Natural killer cell (primary cell): ENCODE measurements around the gene IL22. TPM values are rescaled to one million over a fixed set of nuclear protein-coding genes. Genes with fewer than 3 reads are reported as not detected.

ENCODE experiments used
- ATAC-seq, 3 donors: fragments of 150-1000 bp in 2 of 3; fragments of 200-7000 bp in 1 of 3; cut with Tn5 transposase; 1 replicate in 1 of 3; 2 replicates in 2 of 3; pipeline ENCODE4 v1.10.0; 2021; ENCODE audit warnings: mild to moderate bottlenecking in 2 of 3, moderate library complexity in 2 of 3
- DNase-seq, 2 donors: peaks; one replicate each; pipeline versions ENCODE4 v3.0.0 to v3.0.0-alpha.2; 2013 to 2021; ENCODE audit warnings: mixed read lengths in 1 of 2
- H3K27ac ChIP-seq: one replicate; pipeline ENCODE4 v1.5.1; 2013; ENCODE audit warnings: mild to moderate bottlenecking, low read length
- H3K27me3 ChIP-seq: one replicate; pipeline ENCODE4 v1.6.1; 2013; ENCODE audit warnings: low read length; ENCODE audit not compliant: control insufficient read depth, insufficient read depth
- H3K36me3 ChIP-seq: one replicate; pipeline ENCODE4 v1.6.1; 2013; ENCODE audit warnings: low read length; ENCODE audit not compliant: control insufficient read depth, insufficient read depth
- H3K4me1 ChIP-seq: one replicate; pipeline ENCODE4 v1.6.1; 2013; ENCODE audit warnings: low read length; ENCODE audit not compliant: control insufficient read depth, insufficient read depth
- H3K4me3 ChIP-seq: one replicate; pipeline ENCODE4 v1.5.1; 2013; ENCODE audit warnings: low read length
- H3K9me3 ChIP-seq: one replicate; pipeline ENCODE4 v1.6.1; 2013; ENCODE audit warnings: low read length; ENCODE audit not compliant: control insufficient read depth, insufficient read depth
- H3K27ac Mint-ChIP-seq, 2 donors: one replicate each; pipeline ENCODE4 v1.8.0; 2022; ENCODE audit warnings: mild to moderate bottlenecking in 2 of 2, mixed read lengths in 2 of 2, moderate library complexity in 1 of 2
- H3K27me3 Mint-ChIP-seq, 2 donors: one replicate each; pipeline ENCODE4 v1.8.0; 2022; ENCODE audit warnings: low read depth in 2 of 2, mixed read lengths in 2 of 2
- H3K36me3 Mint-ChIP-seq: one replicate; pipeline ENCODE4 v1.8.0; 2022; ENCODE audit warnings: mixed read lengths
- H3K4me1 Mint-ChIP-seq, 2 donors: one replicate each; pipeline ENCODE4 v1.8.0; 2022; ENCODE audit warnings: mixed read lengths in 2 of 2
- H3K4me3 Mint-ChIP-seq: one replicate; pipeline ENCODE4 v1.8.0; 2022; ENCODE audit warnings: mild to moderate bottlenecking, moderate library complexity, mixed read lengths
- H3K9me3 Mint-ChIP-seq, 2 donors: one replicate each; pipeline ENCODE4 v1.8.0; 2022; ENCODE audit warnings: mixed read lengths in 2 of 2
- WGBS: methylation state at CpG from one replicate; pipeline ENCODE4 v1.1.7; 2013; ENCODE audit warnings: missing lambda C conversion rate; ENCODE audit not compliant: insufficient coverage; 5-methylcytosine and 5-hydroxymethylcytosine counted together
- intact Hi-C: fragments of 100-400 bp; cut with micrococcal nuclease; formaldehyde crosslinking; loops from one replicate; pipeline ENCODE4 v1.14.2; 2022
- total RNA-seq, 4 donors: library from RNA; stranded (reverse); fragments of 120-200 nt in 1 of 4; gene quantifications; one replicate each; pipeline versions ENCODE4 v1.2.3 to v1.2.4, GENCODE V29; 2013 to 2022
- TF ChIP-seq, protein P1 (sequence below): fragments of 200-600 bp; IDR thresholded peaks from one replicate; pipeline ENCODE4 v1.8.0; 2022; ENCODE audit warnings: antibody characterized with exemption

IL22 gene, protein sequence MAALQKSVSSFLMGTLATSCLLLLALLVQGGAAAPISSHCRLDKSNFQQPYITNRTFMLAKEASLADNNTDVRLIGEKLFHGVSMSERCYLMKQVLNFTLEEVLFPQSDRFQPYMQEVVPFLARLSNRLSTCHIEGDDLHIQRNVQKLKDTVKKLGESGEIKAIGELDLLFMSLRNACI
- total RNA-seq: not detected
- not detected for total RNA-seq (2013)

DNA sequence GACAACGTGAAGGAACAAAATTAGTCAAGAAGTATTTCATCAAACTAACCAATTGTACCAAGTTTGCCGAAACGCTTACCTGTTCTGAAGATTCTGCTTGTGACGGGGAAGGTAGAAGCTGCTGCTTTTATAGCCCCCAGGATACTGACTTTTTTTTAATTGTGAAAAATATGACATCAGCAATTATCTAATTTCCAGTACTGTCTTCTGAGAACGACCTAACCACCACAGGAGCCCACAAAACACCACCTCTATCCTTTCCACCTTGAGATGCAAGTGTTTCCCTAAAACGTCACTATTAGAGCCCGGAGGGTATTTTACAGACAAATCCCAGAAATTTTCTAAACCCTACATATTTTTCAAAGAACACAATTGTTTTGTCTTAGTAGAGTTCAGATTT, at the start of gene IL22:
TSS of gene IL22 (minus strand) at position 101 of the 400 bp plus-strand sequence. CDS start 156 bp downstream, outside the sequence.
- H3K9me3 ChIP-seq: no peaks in the 10 kb centered on the region
- H3K36me3 ChIP-seq: no peaks in the 10 kb centered on the region
- H3K4me1 ChIP-seq: no peaks in the 10 kb centered on the region
- peaks cover 36 to 63% of the 10 kb centered on the region in 2 donors for H3K27me3 Mint-ChIP-seq
- H3K27me3 ChIP-seq: peaks cover under 1% of the 10 kb centered on the region
- H3K4me3 ChIP-seq: no peak within 1 kb of the TSS
- no peak within 1 kb of the TSS for H3K27ac Mint-ChIP-seq
- H3K4me3 Mint-ChIP-seq: no peak within 1 kb of the TSS
- H3K4me1 Mint-ChIP-seq: no peaks in the 10 kb centered on the region
- TF ChIP-seq, protein P1, sequence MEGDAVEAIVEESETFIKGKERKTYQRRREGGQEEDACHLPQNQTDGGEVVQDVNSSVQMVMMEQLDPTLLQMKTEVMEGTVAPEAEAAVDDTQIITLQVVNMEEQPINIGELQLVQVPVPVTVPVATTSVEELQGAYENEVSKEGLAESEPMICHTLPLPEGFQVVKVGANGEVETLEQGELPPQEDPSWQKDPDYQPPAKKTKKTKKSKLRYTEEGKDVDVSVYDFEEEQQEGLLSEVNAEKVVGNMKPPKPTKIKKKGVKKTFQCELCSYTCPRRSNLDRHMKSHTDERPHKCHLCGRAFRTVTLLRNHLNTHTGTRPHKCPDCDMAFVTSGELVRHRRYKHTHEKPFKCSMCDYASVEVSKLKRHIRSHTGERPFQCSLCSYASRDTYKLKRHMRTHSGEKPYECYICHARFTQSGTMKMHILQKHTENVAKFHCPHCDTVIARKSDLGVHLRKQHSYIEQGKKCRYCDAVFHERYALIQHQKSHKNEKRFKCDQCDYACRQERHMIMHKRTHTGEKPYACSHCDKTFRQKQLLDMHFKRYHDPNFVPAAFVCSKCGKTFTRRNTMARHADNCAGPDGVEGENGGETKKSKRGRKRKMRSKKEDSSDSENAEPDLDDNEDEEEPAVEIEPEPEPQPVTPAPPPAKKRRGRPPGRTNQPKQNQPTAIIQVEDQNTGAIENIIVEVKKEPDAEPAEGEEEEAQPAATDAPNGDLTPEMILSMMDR: no peak
- H3K36me3 Mint-ChIP-seq: no peaks in the 10 kb centered on the region
- DNase-seq (no peak), ATAC-seq (no peak)
- intact Hi-C loops: no loop called here
- no peak within 1 kb of the TSS for H3K27ac ChIP-seq
- H3K9me3 Mint-ChIP-seq: no peaks in the 10 kb centered on the region
- WGBS: 85% methylated on average over 6 of the region's 7 CpGs

DNA sequence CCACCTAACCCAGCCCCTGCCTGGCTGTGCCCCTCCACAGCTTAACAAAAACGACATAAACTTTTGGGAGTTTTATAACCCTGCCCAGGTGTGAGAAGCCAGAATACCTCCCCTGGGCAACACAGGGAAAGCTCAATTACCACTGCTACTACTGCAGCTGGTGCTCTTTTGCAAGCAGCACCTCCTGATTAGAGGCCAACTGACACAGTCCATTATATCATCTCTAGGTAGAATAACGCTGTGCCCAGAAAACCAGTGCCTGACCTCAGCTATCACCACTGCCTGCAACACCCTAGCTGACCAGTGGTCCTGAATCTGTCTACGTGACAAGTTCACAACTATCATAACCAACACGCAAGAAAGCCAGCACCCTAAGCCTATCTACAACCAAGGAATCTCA, 44.5 kb upstream of the IL22 start:
- no peak for ATAC-seq
- H3K27me3 Mint-ChIP-seq: no peaks in the 10 kb centered on the region

DNA sequence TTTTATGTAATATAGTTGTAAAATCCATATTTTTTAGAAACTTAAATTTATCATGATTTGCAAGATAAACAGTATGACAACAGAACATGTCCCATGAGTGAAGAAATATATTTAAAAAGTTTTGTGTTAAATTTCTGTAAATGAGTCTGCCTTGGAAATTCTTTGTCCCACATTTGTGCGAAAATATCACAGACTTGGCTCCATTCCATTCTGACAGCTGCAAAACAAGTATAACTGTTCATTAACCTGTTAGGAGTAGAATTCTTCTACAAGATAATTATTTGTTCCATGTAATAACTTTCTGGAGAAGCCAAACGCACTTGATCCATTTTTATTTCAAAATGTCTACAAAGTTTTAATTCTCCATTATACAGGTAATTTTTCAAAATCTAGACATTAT, 40.8 kb upstream of the IL22 start:
- Histone ChIP-seq H3K4me1 (no peaks in the 10 kb centered on the region), H3K27me3 (no peaks in the 10 kb centered on the region), H3K9me3 (no peaks in the 10 kb centered on the region), H3K27ac (no peak overlapping the region), H3K4me3 (no peak overlapping the region), H3K36me3 (peaks cover 20% of the 10 kb centered on the region)
- no peaks in the 10 kb centered on the region for H3K27me3 Mint-ChIP-seq
- DNase-seq (no peak), ATAC-seq (no peak)
- intact Hi-C loops: no loop called here
- peaks cover 6% of the 10 kb centered on the region for H3K36me3 Mint-ChIP-seq
- no peaks in the 10 kb centered on the region for H3K9me3 Mint-ChIP-seq
- peaks cover 8 to 9% of the 10 kb centered on the region in 2 donors for H3K4me1 Mint-ChIP-seq
- no peak overlapping the region for H3K4me3 Mint-ChIP-seq
- no peak overlapping the region for H3K27ac Mint-ChIP-seq
- no CpG with 5 or more reads among the region's 2 CpGs for WGBS
- TF ChIP-seq, protein P1: no peak

More for the DNA sequence above, 44.5 kb upstream of the IL22 start:
- Mint-ChIP-seq H3K4me3 (no peak overlapping the region), H3K27ac (no peak overlapping the region), H3K4me1 (no peaks in the 10 kb centered on the region), H3K36me3 (peaks cover 42% of the 10 kb centered on the region), H3K9me3 (no peaks in the 10 kb centered on the region)
- TF ChIP-seq, protein P1: no peak
- H3K27ac ChIP-seq: no peak overlapping the region
- no peak overlapping the region for H3K4me3 ChIP-seq
- WGBS: 95% methylated on average over 4 of the region's 4 CpGs
- H3K9me3 ChIP-seq: no peaks in the 10 kb centered on the region
- no peaks in the 10 kb centered on the region for H3K4me1 ChIP-seq
- H3K27me3 ChIP-seq: no peaks in the 10 kb centered on the region
- H3K36me3 ChIP-seq: peaks cover 35% of the 10 kb centered on the region
- DNase-seq: no peak
- intact Hi-C loops: no loop called here

DNA sequence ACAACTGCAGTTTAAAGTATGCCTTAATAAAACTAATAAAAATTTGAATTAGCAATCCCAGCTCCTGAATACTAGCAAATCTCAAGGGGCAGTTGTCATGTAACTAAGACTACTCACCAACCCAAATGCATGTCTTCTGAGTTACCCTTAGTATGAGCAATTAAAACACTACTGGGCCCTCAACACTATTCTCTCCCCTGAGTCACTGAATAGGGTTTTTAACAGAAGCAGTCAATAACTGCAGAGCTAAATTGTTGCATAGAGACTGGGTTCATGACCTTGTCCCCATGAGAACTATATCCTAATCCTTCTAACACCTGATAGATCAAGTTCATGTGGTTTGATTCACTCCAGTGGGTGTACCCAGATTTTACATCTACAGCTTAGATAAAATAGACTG, 39.9 kb upstream of the IL22 start:
- no peaks in the 10 kb centered on the region for H3K36me3 Mint-ChIP-seq

More for the DNA sequence above, 39.9 kb upstream of the IL22 start:
- H3K27ac ChIP-seq: no peak overlapping the region
- Mint-ChIP-seq H3K4me3 (no peak overlapping the region), H3K27me3 (no peaks in the 10 kb centered on the region), H3K9me3 (no peaks in the 10 kb centered on the region), H3K4me1 (peaks cover 8 to 9% of the 10 kb centered on the region in 2 donors), H3K27ac (no peak overlapping the region)
- no peaks in the 10 kb centered on the region for H3K4me1 ChIP-seq
- no peaks in the 10 kb centered on the region for H3K27me3 ChIP-seq
- TF ChIP-seq, protein P1: no peak
- no peak overlapping the region for H3K4me3 ChIP-seq
- DNase-seq: no peak
- ATAC-seq: no peak
- peaks cover 15% of the 10 kb centered on the region for H3K36me3 ChIP-seq
- intact Hi-C loops: no loop called here
- no peaks in the 10 kb centered on the region for H3K9me3 ChIP-seq
